Activated CD4-positive, CD25-positive, alpha-beta regulatory T cell (primary cell): ENCODE data around the gene MS4A10.

ENCODE experiments used
- DNase-seq, 4 experiments: peaks; one replicate each; lab custom pipeline; 2025; lab: John Stamatoyannopoulos, UW

MS4A10 gene

DNA sequence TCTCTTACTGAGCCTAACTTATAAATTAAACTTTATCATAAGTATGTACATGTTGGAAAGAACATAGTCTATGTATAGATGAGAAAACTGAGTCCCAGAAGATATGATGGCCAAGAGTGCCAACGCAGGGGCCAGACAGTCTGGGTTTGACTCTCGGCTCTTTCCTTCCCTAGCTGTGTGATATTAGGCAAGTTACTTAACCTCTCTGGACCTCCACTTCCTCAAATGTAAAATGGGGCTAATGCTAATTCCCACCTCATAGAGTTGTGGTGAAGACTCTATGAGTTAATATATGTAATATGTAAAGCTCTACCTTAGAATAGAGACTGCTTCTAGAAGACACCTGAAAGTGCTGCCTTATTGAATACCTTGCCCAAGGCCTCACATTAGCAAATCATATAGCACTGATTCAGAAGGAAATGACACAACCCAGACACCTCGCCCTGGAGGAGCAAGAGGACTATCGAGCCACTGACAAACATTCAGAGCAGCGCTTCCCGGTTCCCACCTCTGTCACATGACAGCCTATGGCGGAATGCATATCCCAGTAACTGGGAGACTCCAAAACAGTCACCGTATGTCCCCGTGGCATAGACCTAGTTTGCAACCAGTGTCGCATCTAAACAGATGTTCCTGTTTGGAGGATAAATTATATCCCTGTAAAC lies 45.5 kb downstream of the MS4A10 start:
- DNase-seq = no peak

DNA sequence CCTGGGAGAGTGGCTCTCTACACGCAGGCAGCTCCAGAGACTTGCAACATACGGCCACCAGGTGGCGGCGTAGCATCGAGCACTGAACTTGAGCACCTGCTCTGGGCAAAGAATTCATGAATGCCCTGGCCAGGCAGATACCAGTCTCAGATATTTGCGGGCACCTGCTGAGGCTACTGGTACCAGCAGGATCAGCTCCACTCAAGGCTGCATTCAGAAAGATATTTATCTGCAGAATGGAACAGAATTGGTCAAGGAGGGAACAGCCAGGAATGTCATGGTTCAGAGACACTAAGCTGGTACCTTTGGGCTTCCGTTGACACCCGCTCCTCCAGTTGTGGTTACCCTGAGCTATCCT lies 46.0 kb downstream of the MS4A10 start:
- peak; percentile 59 to 70 (median 65) for DNase-seq

DNA sequence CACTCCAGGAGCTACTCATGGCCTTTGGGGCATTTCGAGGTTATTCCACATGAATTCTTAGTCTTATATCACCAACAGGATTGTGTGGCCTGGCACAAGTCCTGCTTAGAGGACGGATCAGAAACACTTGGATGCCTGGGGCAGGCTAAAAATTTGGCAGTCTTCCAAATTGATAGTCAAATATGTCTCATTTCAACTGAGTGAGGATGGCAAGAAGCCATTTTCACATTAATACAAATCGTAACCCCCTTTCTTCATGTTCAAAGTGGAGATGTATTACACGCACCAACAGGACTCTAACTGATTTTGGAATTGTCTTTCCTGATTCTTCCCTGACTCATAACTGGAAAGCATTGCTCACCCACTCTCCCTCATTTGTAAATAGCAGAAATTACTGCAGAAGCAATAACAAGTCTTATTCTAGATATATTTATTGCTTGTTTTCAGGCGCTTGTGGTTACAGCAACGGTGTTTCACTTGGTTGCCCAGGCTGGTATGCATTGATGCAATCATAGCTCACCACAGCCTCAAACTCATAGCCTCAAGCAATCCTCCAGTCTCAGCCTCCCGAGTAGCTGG lies 46.5 kb downstream of the MS4A10 start:
- DNase-seq = no peak

DNA sequence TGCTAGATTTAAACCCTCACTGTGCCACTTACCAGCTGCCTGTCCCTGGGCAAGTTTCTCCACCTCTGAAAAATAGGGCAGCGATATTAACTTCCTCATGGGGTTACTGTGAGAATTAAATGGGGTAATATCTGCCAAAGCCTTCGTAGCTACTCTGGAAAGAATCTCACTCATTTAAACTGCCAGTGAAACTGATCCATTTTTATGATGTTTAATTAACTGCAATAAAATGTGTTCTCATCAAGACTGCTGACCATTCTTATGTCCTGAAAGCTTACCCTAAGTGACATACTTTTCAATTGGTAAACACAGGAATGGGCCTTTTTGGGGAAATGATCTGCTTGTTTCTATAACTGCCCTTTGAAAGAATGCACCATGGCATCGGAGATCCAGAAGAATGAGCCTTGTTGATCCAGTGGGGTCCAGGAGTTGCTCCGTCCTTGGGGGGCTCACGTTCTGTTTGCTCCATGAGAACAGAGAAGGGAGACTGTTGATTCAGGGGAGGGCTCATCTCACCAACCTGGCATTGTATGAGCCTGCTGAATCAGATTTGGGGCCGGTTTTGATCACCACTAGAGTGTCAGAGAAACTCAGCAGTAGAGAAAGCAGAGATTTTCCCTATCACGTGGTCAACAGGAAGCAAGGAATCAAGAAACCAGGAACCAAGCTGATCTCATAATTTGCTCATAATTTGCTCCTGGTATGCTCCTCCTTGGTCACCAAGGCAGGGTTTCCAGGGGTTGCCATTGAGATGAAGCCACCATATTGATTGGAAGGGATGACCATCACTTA lies 49.8 kb downstream of the MS4A10 start:
- DNase-seq = no peak

DNA sequence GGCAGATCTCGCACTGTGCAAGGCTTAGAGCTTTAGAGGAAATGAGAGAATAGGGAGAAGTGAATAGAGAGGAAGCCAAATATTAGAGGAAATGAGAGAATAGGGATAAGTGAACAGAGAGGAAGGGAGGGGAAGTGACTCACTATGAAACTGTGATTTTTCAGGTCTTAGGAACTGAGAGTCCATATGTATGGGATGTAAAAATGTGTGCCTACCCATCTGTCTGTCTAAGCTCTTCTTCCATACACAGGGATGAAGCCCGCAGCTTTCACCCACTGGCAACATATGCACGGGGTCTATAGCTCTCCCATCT lies 50.4 kb downstream of the MS4A10 start:
- DNase-seq = no peak

DNA sequence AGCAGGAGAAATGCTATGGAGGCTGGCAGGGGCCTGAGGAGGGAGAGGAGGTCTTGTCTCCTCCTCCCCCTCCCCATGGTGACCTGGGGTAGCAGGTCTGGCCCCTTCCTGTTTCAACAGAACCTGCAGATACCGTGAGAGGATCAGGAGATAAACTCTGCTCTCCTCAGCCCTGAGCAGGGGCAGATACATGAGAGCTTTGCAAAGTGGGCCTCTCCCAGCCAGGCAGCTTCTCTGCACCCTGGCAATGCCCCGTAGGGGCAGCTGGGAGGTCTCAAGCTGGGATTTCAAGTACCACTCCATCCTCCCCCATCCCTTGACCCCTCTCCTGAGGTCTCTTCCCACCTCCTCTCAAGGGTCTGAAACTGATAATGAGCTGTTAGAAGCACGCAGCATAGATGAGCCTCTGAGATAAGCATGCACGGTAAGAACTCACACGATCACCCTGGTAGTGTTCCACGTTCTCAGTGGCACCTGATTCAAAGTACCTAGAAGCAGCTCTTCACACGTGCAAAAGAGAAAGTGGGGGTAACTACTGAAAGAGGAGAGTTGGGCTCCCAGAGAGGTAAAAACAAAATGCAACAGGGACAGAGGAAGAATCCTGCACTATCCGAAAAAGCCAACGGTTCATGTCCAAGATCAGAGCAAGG lies 51.9 kb downstream of the MS4A10 start:
- DNase-seq = no peak

DNA sequence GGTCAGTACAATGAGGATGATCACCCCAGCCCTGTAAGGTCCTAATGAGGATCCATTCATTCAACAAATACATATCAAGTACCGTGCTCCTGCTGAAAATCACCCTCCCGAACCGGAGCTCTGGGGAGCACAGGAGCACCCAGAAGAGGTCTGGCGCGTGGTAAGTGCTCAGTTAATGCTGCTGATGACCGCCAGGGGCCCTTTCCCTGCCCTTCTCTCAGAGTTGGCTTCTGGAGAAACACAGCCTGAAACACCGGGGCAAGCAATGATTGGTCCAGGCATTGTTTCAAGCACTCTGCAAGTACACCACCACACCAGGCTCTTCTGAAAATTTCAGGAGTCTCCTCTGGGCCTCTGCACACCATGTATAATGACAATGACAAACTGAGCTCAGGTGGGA lies 53.0 kb downstream of the MS4A10 start:
- DNase-seq = no peak

DNA sequence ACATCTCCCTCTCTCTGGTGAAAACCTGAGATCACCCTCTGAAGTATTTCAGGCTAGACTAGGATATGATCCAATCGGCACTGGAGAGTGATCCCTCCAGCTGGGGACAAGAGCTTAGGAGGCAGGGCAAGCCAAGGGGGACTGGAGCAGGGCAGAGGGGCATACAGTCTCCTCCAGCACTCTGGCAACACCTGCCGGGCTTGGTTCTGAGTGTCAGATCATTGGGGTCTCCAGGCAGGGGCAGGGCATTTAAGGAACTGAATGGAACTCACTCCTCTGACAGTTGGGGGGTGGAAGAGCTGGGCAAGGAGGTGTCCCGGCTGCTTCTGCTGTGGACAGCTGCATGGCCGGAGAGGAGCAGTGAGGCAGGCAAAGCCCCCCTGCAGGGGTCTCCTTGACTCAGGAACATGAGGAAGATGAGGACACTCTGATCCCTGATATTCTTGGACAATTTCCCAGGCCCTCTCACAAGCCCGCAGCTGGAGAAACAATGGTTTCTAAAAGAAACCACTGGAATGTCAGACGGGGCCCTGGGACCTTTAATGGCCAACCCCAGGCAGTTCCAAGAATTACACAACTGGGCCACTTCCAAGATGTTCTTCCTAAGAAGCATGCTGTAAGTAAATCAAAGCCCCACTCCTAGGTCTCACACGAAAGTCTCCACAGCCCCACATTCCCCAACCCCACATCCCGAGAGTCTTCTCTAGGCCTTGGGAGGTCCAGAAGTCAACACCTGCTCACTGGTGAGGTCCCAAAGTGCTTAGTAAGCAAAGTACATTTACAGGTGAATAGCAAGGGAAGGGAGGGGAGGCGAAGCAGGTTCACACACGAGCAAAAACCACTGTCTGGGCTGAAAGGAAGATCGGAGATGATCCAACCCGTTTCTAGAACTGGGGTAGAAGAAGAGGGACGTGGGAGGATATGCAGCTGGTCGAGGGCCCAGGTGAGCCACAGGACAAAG lies 55.6 kb downstream of the MS4A10 start:
- DNase-seq = no peak

- DNase-seq = peak; percentile 91 to 98 (median 96)
Measured at GRCh38 chr11:60841797-60842667, 56.9 kb downstream of the MS4A10 start, which contains the start of gene CCDC86. Gene CCDC86 (plus strand): TSS chr11:60842113. CDS start chr11:60842125, 12 bp downstream.

- DNase-seq = no peak
Measured at GRCh38 chr11:60842668-60843600, 57.8 kb downstream of the MS4A10 start.

- no peak for DNase-seq
Measured at GRCh38 chr11:60844045-60844869, 59.1 kb downstream of the MS4A10 start.

DNA sequence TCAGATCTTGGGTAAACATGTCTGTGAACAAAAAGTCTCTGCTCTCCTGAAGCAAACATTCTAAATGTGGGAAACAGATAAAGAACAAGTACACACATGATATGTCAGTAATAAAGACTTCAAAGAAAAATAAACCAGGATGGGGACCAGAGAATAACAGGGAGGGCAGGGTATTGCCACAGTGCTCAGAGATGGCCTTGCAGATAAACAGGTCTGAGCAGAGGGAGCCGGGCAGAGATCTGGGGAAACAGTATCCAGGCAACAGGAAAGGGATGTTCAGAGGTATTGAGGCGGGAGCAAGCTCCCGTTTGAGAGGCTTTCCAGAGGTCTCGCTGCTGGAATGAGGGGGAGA lies 59.7 kb downstream of the MS4A10 start:
- DNase-seq = no peak

- no peak for DNase-seq
Measured at GRCh38 chr11:60845338-60845737, 60.2 kb downstream of the MS4A10 start.

- no peak for DNase-seq
Measured at GRCh38 chr11:60847281-60847680, 62.1 kb downstream of the MS4A10 start.

DNA sequence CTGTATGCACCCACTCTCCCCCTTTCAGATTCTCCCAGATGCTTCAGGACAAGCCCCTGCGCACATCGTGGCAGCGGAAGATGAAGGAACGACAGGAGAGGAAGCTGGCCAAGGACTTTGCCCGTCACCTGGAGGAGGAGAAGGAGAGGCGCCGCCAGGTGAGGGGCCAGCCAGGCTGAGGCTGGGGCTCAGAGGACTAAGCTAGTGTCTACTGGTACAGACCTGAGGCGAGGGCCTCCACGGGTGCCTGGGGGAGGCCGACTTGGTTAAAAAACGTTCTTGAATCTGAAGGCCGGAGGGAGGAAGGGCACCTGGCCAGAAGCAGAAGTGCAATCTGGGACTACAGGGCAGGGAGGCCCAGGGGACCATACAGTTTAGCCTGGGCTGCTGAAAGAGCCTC lies 62.8 kb downstream of the MS4A10 start:
- DNase-seq = no peak

GRCh38 chr11:60848714-60849151 lies 63.6 kb downstream of the MS4A10 start:
- DNase-seq = no peak

- DNase-seq = no peak
Measured at GRCh38 chr11:60849641-60850520, 64.7 kb downstream of the MS4A10 start.
